Chondrocyte (in vitro differentiated cells): Measurements from ENCODE around the gene SIRPG. TPM values are rescaled to one million over a fixed set of nuclear protein-coding genes. Genes with fewer than 3 reads are reported as not detected.

ENCODE experiments used
- DNase-seq: peaks from one replicate; pipeline ENCODE4 v3.0.0; 2021; ENCODE audit warnings: mixed read lengths, low spot score
- H3K27ac Mint-ChIP-seq: one replicate; pipeline ENCODE4 v1.8.0; 2021; ENCODE audit warnings: mild to moderate bottlenecking, moderate library complexity, mixed read lengths; ENCODE audit not compliant: unreplicated experiment
- H3K27me3 Mint-ChIP-seq: 2 replicates; pipeline ENCODE4 v1.8.0; 2021; ENCODE audit warnings: low read depth, mixed read lengths
- H3K36me3 Mint-ChIP-seq: 2 replicates; pipeline ENCODE4 v1.8.0; 2021; ENCODE audit warnings: low read depth, mixed read lengths
- H3K4me1 Mint-ChIP-seq: 2 replicates; pipeline ENCODE4 v1.8.0; 2021; ENCODE audit warnings: low read depth, mild to moderate bottlenecking, mixed read lengths
- H3K4me3 Mint-ChIP-seq: one replicate; pipeline ENCODE4 v1.8.0; 2021; ENCODE audit warnings: mild to moderate bottlenecking, moderate library complexity, mixed read lengths; ENCODE audit not compliant: unreplicated experiment
- H3K9me3 Mint-ChIP-seq: 2 replicates; pipeline ENCODE4 v1.8.0; 2021; ENCODE audit warnings: low read depth, mixed read lengths
- CTCF ChIP-seq: fragments of 200-600 bp; sonication (generic); IDR thresholded peaks from 2 replicates; pipeline ENCODE4 v1.5.0; 2021; ENCODE audit warnings: antibody characterized with exemption, mild to moderate bottlenecking, moderate library complexity
- total RNA-seq: library from RNA; stranded (reverse); gene quantifications from 3 replicates; pipeline ENCODE4 v1.2.1, GENCODE V29; 2021

SIRPG gene
- total RNA-seq, 1 donor from 2014 or later = not detected

DNA sequence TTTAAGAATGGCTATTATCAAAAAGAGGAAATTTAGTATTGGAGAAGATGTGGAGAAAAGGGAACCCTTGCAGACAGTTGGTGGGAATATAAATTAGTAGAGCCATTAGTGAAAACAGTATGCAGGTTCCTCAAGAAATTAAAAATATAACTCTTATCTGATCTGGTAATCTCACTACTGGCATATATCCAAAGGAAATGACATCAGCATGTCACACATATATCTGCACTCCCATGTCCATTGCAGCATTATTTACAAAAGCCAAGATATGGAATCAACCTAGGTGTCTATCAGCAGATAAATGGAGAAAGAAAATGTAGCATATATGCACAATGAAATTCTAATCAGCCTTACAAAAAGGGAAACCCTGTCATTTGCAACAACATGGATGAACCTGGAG is 2.6 kb downstream of the SIRPG start:
- Mint-ChIP-seq H3K4me1 (no peaks in the 10 kb centered on the region), H3K4me3 (no peak overlapping the region), H3K36me3 (no peaks in the 10 kb centered on the region), H3K27ac (no peak overlapping the region), H3K27me3 (peaks cover 19% of the 10 kb centered on the region), H3K9me3 (no peaks in the 10 kb centered on the region)
- TF ChIP-seq CTCF = no peak
- DNase-seq = no peak

- DNase-seq = no peak
- no peak overlapping the region for H3K4me3 Mint-ChIP-seq
- no peaks in the 10 kb centered on the region for H3K4me1 Mint-ChIP-seq
- H3K27ac Mint-ChIP-seq = no peak overlapping the region
- no peaks in the 10 kb centered on the region for H3K36me3 Mint-ChIP-seq
- no peaks in the 10 kb centered on the region for H3K9me3 Mint-ChIP-seq
- H3K27me3 Mint-ChIP-seq = peaks cover 6% of the 10 kb centered on the region
- no peak for TF ChIP-seq CTCF
Measured at GRCh38 chr20:1652960-1653359, 4.6 kb downstream of the SIRPG start.

DNA sequence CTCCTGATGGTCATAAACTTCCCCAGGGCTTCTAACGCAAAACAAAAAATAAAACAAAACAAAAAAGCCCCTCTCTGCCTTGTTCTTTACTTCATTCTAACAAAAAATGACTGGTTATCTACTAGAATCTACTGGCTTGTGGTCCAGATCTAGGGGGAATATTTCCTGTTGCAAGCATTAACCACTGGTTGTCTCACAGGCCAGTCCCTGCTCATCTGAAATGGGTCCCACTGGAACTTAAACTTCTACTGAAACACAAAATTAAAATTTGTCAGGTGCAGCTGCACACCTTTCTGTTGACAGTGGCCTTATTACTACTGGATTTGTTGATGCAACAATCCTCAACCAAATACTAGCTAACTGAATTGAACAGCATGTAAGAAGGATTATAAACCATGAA is 5.5 kb downstream of the SIRPG start:
- Mint-ChIP-seq H3K4me3 (no peak overlapping the region), H3K27ac (no peak overlapping the region), H3K9me3 (no peaks in the 10 kb centered on the region), H3K4me1 (no peaks in the 10 kb centered on the region), H3K36me3 (no peaks in the 10 kb centered on the region), H3K27me3 (peaks cover 3% of the 10 kb centered on the region)
- DNase-seq = no peak
- TF ChIP-seq CTCF = no peak

- Mint-ChIP-seq H3K27me3 (peaks cover 3% of the 10 kb centered on the region), H3K36me3 (no peaks in the 10 kb centered on the region), H3K9me3 (no peaks in the 10 kb centered on the region), H3K27ac (no peak overlapping the region), H3K4me3 (no peak overlapping the region), H3K4me1 (no peaks in the 10 kb centered on the region)
- no peak for DNase-seq
- no peak for TF ChIP-seq CTCF
Measured at GRCh38 chr20:1651268-1652058, 6.1 kb downstream of the SIRPG start.

DNA sequence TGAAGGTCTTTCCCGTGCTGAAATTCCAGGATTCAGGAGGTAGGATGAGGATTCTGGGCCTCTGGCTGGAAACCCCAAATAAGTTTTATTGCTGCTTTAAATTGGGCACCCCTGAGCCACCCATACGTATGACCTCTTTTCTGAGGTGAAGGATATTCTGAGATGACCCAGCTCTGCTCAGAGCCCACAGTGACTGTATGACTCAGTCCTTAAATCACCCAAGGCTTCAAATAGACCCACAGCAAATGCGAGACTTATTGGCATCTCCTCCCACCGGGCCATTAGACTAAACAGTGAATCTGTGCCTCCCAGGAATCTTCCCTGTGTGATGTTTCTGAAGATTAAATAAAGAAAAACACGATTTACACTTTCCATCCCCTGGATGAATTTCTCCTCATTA is 9.5 kb downstream of the SIRPG start:
- Mint-ChIP-seq H3K4me3 (no peak overlapping the region), H3K27ac (no peak overlapping the region), H3K36me3 (no peaks in the 10 kb centered on the region)

More for the DNA sequence above, 9.5 kb downstream of the SIRPG start:
- TF ChIP-seq CTCF = no peak
- DNase-seq = no peak
- H3K27me3 Mint-ChIP-seq = peaks cover 3% of the 10 kb centered on the region
- no peaks in the 10 kb centered on the region for H3K9me3 Mint-ChIP-seq
- H3K4me1 Mint-ChIP-seq = no peaks in the 10 kb centered on the region
